Esophagus (tissue), 2 donors: ENCODE data around the gene AKNA. TPM values are rescaled to one million over a fixed set of nuclear protein-coding genes. Genes with fewer than 3 reads are reported as not detected.

Source experiments
- H3K27ac ChIP-seq, 2 donors: one replicate each; pipeline ENCODE4 v1.5.1; 2013; ENCODE audit warnings: low read depth in 2 of 2, mild to moderate bottlenecking in 2 of 2, inconsistent platforms in 1 of 2, low read length in 1 of 2, moderate library complexity in 1 of 2
- H3K27me3 ChIP-seq, 2 donors: one replicate each; pipeline ENCODE4 v1.6.1; 2013; ENCODE audit warnings: low read length in 2 of 2, control low read depth in 1 of 2, mild to moderate bottlenecking in 1 of 2; ENCODE audit not compliant: insufficient read depth in 2 of 2, control insufficient read depth in 1 of 2
- H3K36me3 ChIP-seq, 2 donors: one replicate each; pipeline ENCODE4 v1.6.1; 2013; ENCODE audit warnings: low read length in 1 of 2; ENCODE audit not compliant: control insufficient read depth in 2 of 2, insufficient read depth in 2 of 2
- H3K4me1 ChIP-seq, 2 donors: one replicate each; pipeline ENCODE4 v1.6.1; 2013; ENCODE audit warnings: low read length in 1 of 2; ENCODE audit not compliant: control insufficient read depth in 2 of 2, insufficient read depth in 2 of 2
- H3K4me3 ChIP-seq, 2 donors: one replicate each; pipeline ENCODE4 v1.5.1; 2013; ENCODE audit warnings: low read length in 2 of 2, mild to moderate bottlenecking in 2 of 2, low read depth in 1 of 2, moderate library complexity in 1 of 2
- H3K9me3 ChIP-seq, 2 donors: one replicate each; pipeline ENCODE4 v1.6.1; 2013; ENCODE audit warnings: mild to moderate bottlenecking in 2 of 2, low read depth in 1 of 2, low read length in 1 of 2, moderate library complexity in 1 of 2; ENCODE audit not compliant: control insufficient read depth in 2 of 2, insufficient read depth in 1 of 2
- WGBS, 2 donors: extraction: QIAGEN DNeasy Blood & Tissue Kit; methylation state at CpG; one replicate each; pipeline ENCODE4 v1.1.7; 2013; 5-methylcytosine and 5-hydroxymethylcytosine counted together
- polyA plus RNA-seq, 2 donors: library from polyadenylated mRNA; stranded (reverse); fragments of 200-250 nt; gene quantifications; one replicate each; pipeline ENCODE4 v1.2.3, GENCODE V29; 2013
- donor health status: healthy with polysubstance abuse.
- donor health status: Bipolar disorder and iron deficiency.

Gene AKNA
- polyA plus RNA-seq, 2 donors = 5.8 to 8.3 TPM

DNA sequence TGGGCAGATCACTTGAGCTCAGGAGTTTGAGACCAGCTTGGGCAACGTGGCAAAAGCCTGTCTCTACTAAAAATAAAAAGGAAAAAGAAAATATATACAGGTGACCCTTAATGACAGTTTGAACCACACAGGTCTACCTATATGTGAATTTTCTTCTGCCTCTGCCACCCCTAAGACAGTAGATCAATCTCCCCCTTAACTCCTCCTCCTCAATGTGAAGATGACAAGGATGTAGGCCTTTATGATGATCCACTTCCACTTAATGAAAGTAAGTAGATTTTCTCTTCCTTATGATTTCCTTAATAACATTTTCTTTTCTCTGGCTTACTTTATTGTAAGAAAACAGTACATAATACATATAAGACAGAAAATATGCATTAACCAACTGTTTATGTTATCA lies 3.4 kb downstream of the AKNA start:
- H3K36me3 ChIP-seq = peaks cover under 1 to 5% of the 10 kb centered on the region in 2 donors
- H3K27me3 ChIP-seq = no peaks in the 10 kb centered on the region
- H3K4me3 ChIP-seq = no peak overlapping the region
- H3K27ac ChIP-seq = no peak overlapping the region
- H3K9me3 ChIP-seq = no peaks in the 10 kb centered on the region
- H3K4me1 ChIP-seq = peaks cover 4 to 13% of the 10 kb centered on the region in 2 donors
- 63% methylated on average over 1 of the region's 1 CpG for WGBS, 2 donors

DNA sequence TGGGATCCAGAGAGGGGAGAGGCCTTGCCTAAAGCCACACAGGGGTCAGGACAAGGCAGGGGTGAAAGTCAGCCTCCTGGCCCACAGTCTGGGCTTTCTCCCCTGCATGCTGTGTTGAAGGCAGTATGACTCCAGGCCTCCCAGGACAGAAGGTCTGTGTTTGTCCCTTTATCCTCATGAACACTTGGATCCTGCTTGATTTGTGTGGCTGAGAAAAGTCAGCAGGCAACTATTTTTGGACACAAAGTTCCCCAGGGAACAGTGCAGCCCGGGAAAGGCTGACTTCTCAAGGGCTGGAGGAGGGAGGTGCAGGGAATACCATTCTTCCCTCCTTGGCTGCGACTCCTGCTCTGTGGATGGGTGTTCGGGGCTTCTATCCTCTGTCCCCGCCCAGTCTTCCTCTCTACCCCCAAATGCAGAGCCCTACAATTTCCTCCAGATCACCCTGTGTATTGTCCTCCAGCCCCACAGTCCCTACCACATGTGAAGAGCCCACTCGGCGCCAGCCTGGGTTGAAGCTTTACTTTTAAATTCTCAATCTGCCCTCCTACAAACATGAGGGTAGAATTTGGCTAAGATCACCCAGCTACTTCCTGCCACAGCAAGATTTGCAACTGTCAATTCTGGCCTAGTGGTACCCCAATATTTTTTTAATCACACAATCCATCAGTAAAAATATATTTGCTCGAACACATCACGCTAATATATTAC lies 4.1 kb downstream of the AKNA start:
- H3K4me1 ChIP-seq = peaks cover 4 to 17% of the 10 kb centered on the region in 2 donors
- H3K36me3 ChIP-seq = peaks cover 3 to 9% of the 10 kb centered on the region in 2 donors
- H3K4me3 ChIP-seq = no peak overlapping the region
- peak overlapping the region; percentile 48 to 80 for H3K27ac ChIP-seq
- no peaks in the 10 kb centered on the region for H3K27me3 ChIP-seq
- WGBS, 2 donors = 54 to 61% methylated on average over 8 of the region's 8 CpGs
- no peaks in the 10 kb centered on the region for H3K9me3 ChIP-seq

DNA sequence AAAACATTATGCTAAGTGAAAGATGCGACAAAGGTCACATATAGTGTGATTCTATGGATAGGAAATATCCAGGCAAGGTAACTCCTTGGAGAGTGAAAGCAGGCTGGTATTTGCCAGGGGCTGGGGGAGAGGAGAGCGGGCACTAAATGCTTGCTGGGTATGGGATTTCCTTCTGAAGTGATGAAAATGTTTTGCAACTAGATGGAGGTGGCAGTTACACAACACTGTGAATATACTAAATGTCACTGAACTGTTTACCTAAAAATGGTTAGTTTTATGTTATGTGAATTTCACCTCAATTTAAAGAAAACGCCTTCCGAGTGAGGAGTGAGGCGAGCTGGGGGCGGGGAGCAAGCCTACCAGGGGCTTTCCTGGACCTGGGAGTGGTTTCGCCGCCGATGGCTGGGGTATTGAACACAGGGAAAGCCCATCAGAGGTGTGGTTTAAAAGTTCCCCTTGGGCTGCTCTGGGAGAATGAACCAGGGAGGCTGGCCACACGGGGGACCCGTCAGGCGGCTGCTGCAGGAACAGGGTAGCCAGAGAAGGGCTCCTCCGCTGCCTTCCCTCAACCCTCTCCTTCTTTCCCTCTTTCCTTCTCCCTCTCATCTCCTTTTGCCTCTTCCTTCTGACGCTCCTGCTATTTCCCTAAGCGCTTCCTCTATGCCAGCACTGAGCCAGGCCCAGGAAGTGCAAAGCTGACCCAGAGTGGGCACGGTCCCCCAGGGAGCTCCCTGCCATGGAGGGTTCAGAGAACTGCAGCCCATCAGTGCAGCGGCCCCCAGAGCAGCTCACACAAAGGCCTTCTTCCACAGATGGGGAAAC lies 4.9 kb downstream of the AKNA start:
- Histone ChIP-seq H3K27ac (peak overlapping the region; percentile 48 to 80), H3K27me3 (no peaks in the 10 kb centered on the region), H3K9me3 (no peaks in the 10 kb centered on the region), H3K4me1 (peaks cover 0 to 13% of the 10 kb centered on the region in 2 donors), H3K36me3 (peaks cover 3 to 9% of the 10 kb centered on the region in 2 donors), H3K4me3 (no peak overlapping the region)
- WGBS, 2 donors = 54 to 65% methylated on average over 17 of the region's 17 CpGs

DNA sequence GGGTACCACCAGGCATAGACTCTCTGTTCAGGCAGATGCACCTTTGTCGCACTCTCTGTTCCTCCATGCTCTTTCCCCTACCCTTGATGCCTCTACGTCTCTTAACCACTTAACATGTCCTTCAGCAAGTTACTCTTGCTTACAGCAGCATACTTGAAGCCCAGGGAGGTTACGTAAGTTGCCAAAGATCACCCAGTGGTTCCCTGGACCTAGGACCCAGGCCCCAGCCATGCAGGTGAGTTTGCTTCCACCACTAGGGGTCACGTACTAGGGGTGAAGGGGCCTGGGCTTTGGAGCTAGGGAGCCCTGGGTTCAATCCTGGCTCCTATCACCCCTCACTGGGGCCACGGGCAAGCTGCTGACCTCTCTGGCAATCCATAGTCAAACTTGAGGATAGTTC lies 8.9 kb downstream of the AKNA start:
- Histone ChIP-seq H3K9me3 (no peaks in the 10 kb centered on the region), H3K4me3 (no peak overlapping the region), H3K36me3 (peaks cover 10 to 27% of the 10 kb centered on the region in 2 donors), H3K27me3 (no peaks in the 10 kb centered on the region), H3K4me1 (peaks cover 0 to 10% of the 10 kb centered on the region in 2 donors), H3K27ac (no peak overlapping the region)
- WGBS, 2 donors = 94 to 97% methylated on average over 5 of the region's 5 CpGs

DNA sequence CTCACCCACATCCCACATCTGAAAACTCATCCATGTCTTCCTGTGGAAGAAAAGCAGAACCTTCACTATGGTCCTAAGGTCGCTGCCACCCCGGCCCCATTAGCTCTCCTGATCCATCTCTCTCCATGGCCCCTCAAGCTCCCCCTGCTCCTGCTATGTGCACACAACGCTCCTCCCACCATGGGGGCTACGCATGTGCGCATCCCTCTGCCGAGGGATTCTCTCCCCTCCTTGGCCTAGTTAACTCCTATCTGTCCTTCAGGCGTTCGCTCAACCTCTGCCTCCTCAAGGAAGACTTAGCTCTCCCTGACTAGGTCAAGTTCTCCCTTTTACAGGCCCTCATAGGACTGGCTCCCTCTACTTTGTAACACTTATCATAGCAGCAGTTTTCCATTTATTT lies 9.8 kb downstream of the AKNA start:
- H3K4me1 ChIP-seq = peaks cover 0 to 5% of the 10 kb centered on the region in 2 donors
- H3K4me3 ChIP-seq = no peak overlapping the region
- 93 to 94% methylated on average over 8 of the region's 8 CpGs for WGBS, 2 donors
- no peaks in the 10 kb centered on the region for H3K27me3 ChIP-seq
- no peaks in the 10 kb centered on the region for H3K9me3 ChIP-seq
- H3K27ac ChIP-seq = no peak overlapping the region
- H3K36me3 ChIP-seq = peaks cover 10 to 28% of the 10 kb centered on the region in 2 donors

DNA sequence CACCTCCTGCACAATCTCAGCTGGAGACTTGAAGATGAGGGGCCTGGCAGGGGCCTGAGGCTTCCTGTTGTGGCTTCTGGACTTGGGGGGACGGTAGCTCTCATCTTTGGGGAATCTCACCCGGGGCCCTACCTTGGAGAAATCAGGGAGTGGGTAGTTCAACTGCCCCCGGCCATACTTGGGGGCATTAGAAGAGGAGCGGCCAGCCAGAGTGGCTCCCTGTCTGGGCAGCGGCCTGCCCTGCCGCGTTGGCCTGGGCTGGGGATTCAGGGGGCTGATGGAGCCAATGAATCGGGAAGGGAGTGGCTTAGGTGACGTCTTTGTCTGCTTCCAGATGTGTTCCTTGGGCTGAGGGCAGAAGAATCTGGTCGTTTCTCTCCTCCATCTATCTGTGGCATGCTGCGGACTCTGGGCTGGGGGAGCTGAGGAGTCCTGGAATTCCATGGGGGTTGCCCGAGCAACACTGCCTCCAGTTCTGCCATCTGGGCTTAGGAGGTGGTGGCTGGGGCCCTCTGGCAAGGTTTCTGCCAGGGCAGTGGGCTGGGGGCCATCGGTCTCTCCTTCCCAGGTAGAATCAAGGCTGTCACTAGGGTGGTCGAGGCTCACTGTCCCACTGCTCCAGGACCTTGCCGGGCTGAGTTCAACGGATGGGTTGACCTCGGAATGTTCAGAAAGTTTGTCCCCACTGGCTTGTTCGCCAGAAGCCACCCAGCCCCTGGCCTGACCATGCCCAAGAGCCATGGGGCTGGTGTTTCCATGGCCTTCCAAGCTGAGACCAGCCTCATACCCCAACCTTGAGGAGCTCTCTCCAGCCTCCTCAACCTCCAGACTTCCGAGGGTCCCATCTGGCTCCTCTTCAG lies 11.0 kb downstream of the AKNA start:
- Histone ChIP-seq H3K27me3 (no peaks in the 10 kb centered on the region), H3K27ac (no peak overlapping the region), H3K9me3 (no peaks in the 10 kb centered on the region), H3K4me1 (peaks cover 0 to 9% of the 10 kb centered on the region in 2 donors), H3K4me3 (no peak overlapping the region), H3K36me3 (peaks cover 10 to 26% of the 10 kb centered on the region in 2 donors)
- WGBS, 2 donors = 93 to 94% methylated on average over 19 of the region's 19 CpGs

DNA sequence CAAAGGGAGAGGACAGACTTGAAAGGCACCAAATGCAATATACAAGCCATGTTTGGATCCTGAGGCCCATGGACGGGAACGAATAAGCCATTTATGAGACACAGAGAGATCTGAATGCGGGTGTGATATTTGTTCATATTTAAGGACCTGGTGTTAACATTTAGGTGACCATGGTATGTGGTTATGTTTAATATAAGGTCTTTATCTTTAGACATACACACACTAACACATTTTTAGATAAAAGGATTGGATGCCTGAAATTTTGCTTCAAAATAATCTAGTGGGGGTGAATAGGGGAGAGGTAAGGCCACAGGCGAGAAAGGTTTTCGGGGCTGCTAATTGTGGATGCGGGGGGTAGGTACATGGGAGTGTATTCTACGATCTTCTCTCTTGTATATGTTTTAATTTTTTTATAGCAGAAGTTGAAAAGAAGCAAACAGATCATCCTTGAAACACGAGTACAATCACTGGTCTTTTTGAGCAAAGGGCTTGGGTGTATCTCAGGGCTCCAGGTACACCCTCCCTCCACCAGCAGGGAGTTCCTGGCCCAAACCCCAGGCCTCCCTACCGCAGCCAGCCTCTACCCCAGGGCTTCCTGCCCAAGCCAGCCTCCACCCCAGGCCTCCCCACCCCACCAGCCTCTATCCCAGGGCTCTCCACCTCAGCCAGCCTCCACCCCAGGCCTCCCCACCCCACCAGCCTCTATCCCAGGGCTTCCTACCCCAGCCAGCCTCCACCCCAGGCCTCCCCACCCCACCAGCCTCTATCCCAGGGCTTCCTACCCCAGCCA lies 12.2 kb downstream of the AKNA start:
- peaks cover 0 to 14% of the 10 kb centered on the region in 2 donors for H3K4me1 ChIP-seq
- H3K9me3 ChIP-seq = no peaks in the 10 kb centered on the region
- H3K4me3 ChIP-seq = no peak overlapping the region
- no peaks in the 10 kb centered on the region for H3K27me3 ChIP-seq
- no peak overlapping the region for H3K27ac ChIP-seq
- 84 to 86% methylated on average over 9 of the region's 9 CpGs for WGBS, 2 donors
- H3K36me3 ChIP-seq = peaks cover 10 to 25% of the 10 kb centered on the region in 2 donors

DNA sequence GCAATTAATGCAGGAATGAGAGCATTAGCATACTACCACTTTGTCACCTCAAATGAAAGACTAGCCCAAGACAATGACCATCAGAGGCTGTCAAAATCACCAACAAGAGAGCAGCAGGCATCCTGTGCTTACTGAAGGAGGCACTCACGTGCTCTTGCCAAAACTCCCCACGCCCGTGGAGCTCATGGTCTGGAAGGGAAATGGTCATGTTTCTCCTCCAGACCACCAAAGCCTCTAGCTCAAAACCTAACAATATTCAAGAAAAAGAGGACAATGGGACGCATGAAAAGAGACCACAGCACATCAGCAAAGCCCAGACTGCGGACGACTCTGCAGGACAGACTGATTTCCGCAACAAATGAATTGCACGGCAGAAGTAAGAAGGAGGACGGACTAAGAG lies 12.8 kb downstream of the AKNA start:
- Histone ChIP-seq H3K9me3 (no peaks in the 10 kb centered on the region), H3K4me3 (no peak overlapping the region), H3K27me3 (no peaks in the 10 kb centered on the region), H3K27ac (no peak overlapping the region), H3K36me3 (peaks cover 10 to 25% of the 10 kb centered on the region in 2 donors), H3K4me1 (peaks cover 0 to 14% of the 10 kb centered on the region in 2 donors)
- WGBS, 2 donors = 78 to 79% methylated on average over 9 of the region's 9 CpGs
